HepG2 (cell line): ENCODE data around the gene LYZ. TPM values are rescaled to one million over a fixed set of nuclear protein-coding genes. Genes with fewer than 3 reads are reported as not detected.

ENCODE experiments used
- DPF2 ChIP-seq: sonication (generic); formaldehyde crosslinking; IDR thresholded peaks from 2 replicates; pipeline ENCODE4 v1.4.0; 2020; ENCODE audit warnings: mild to moderate bottlenecking, low read depth, missing genetic modification reagents, borderline replicate concordance
- FOSL2 ChIP-seq: sonication (generic); formaldehyde crosslinking; IDR thresholded peaks from 2 replicates; pipeline ENCODE4 v1.4.0; 2020; ENCODE audit warnings: missing genetic modification reagents
- GFI1 ChIP-seq: sonication (generic); formaldehyde crosslinking; IDR thresholded peaks from 2 replicates; pipeline ENCODE4 v1.5.0; 2020; ENCODE audit warnings: missing genetic modification reagents, mild to moderate bottlenecking, borderline replicate concordance
- KDM3A ChIP-seq: IDR thresholded peaks from 2 replicates; pipeline ENCODE4 v1.6.1; 2018; ENCODE audit warnings: low read depth, missing compliant biosample characterization
- POLR2AphosphoS2 ChIP-seq: IDR thresholded peaks from 2 replicates; pipeline ENCODE4 v1.6.1; 2011; ENCODE audit warnings: low read depth, low read length, improper control_type of control experiment
- RARG ChIP-seq: sonication (generic); formaldehyde crosslinking; IDR thresholded peaks from 2 replicates; pipeline ENCODE4 v1.4.0; 2020; ENCODE audit warnings: low read depth, mild to moderate bottlenecking, missing genetic modification reagents
- REXO4 ChIP-seq: sonication (generic); formaldehyde crosslinking; IDR thresholded peaks from 2 replicates; pipeline ENCODE4 v1.8.0; 2022; ENCODE audit warnings: missing genetic modification reagents, mild to moderate bottlenecking, borderline replicate concordance
- SAFB2 ChIP-seq: sonication (generic); formaldehyde crosslinking; IDR thresholded peaks from 2 replicates; pipeline ENCODE4 v1.5.1; 2020; ENCODE audit warnings: missing genetic modification reagents, low read depth, mild to moderate bottlenecking, borderline replicate concordance
- SALL1 ChIP-seq: sonication (generic); formaldehyde crosslinking; IDR thresholded peaks from 2 replicates; pipeline ENCODE4 v1.8.0; 2022; ENCODE audit warnings: mild to moderate bottlenecking, missing genetic modification reagents
- SRF ChIP-seq: IDR thresholded peaks from 2 replicates; pipeline ENCODE4 v1.6.1; 2011; ENCODE audit warnings: mild to moderate bottlenecking, low read depth, low read length, moderate library complexity
- TAF1 ChIP-seq: sonication (generic); formaldehyde crosslinking; IDR thresholded peaks from 2 replicates; pipeline ENCODE4 v1.4.0; 2020; ENCODE audit warnings: missing genetic modification reagents
- TRIM24 ChIP-seq: sonication (generic); formaldehyde crosslinking; IDR thresholded peaks from 2 replicates; pipeline ENCODE4 v1.8.0; 2022; ENCODE audit warnings: mild to moderate bottlenecking, missing genetic modification reagents
- ZNF367 ChIP-seq: sonication (generic); formaldehyde crosslinking; IDR thresholded peaks from 2 replicates; pipeline ENCODE4 v1.4.0; 2020; ENCODE audit warnings: missing genetic modification reagents, borderline replicate concordance
- polyA plus RNA-seq, 8 experiments: library from polyadenylated mRNA; depleted of rRNA in 3 of 8; stranded (reverse) in 7 of 8; unstranded in 1 of 8; fragments of >200 nt; fragmentation: Illumina TruSeq in 4 of 8; extraction: Trizol in 4 of 8; gene quantifications; 2 replicates each; pipeline versions ENCODE4 v1.2.1 to v1.2.3, GENCODE V29; 2011 to 2016; ENCODE audit warnings: low read depth in 4 of 8, missing spikeins in 1 of 8, mixed read lengths in 1 of 8; ENCODE audit not compliant: insufficient read depth in 1 of 8
- total RNA-seq, 5 experiments: library from RNA; depleted of rRNA; stranded (reverse); fragments of >200 nt; fragmentation: Illumina TruSeq; extraction: Trizol; gene quantifications; 2 replicates each; pipeline ENCODE4 v1.2.3, GENCODE V29; 2016; ENCODE audit warnings: low read depth in 1 of 5
- TF ChIP-seq, protein P1 (sequence below): sonication (generic); formaldehyde crosslinking; IDR thresholded peaks from 2 replicates; pipeline ENCODE4 v1.4.0; 2020; ENCODE audit warnings: mild to moderate bottlenecking, missing genetic modification reagents
- TF ChIP-seq, protein P2 (sequence below): IDR thresholded peaks from 2 replicates; pipeline ENCODE4 v1.6.1; 2016; ENCODE audit warnings: mild to moderate bottlenecking
- TF ChIP-seq, protein P3 (sequence below): sonication (generic); formaldehyde crosslinking; IDR thresholded peaks from 2 replicates; pipeline ENCODE4 v1.4.0; 2020; ENCODE audit warnings: missing genetic modification reagents
- TF ChIP-seq, protein P4 (sequence below): sonication (generic); formaldehyde crosslinking; IDR thresholded peaks from 2 replicates; pipeline ENCODE4 v1.8.0; 2022; ENCODE audit warnings: missing genetic modification reagents, mild to moderate bottlenecking, borderline replicate concordance
- TF ChIP-seq, protein P5 (sequence below): sonication (generic); formaldehyde crosslinking; IDR thresholded peaks from 2 replicates; pipeline ENCODE4 v1.5.0; 2020; ENCODE audit warnings: missing genetic modification reagents

The LYZ gene
- total and polyA plus RNA-seq, 2 of the 13 experiments (the other 11 are each of a cell fraction or from before 2014, with no cell fraction given) = 1,788 to 2,054 TPM

DNA sequence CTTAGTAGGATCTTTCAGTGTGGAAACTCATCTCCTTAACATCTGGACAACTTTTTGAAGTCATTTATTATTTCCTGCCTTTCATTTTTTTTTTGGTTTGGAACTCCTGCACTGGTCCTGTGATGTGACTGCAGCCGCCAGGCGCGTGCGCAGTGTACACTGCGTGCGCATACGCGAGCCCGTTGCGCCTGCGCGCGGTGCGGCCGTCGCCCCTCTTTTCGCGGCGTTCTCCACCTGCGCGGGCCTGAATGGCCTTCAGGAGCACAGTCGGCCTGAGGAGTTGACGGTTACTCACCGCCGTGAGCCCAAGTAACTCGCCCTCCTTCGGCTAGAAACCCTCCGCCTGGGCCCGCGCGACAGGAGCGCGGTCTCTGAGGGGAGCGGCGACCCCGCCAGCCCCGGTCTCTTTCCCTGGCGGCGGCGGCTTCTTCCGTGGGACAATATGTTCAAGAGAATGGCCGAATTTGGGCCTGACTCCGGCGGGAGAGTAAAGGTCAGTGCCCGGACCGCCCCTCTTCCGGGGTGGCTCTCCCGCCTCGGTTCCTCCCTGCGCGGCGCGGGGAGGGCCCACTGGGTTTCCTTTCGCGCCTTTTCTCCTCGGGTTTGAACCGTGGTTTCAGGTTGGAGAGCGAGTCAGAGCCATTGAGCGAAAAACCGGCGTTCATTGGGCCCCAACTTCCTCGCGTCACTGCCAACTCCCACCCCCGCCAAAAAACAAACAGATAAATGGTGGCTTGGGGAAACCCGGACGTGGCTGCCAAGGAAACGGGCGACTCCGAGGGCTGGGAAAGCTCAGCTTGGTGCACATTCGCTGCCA, 11.6 kb downstream of the LYZ start, which contains the start of gene YEATS4 (continued):
- TF ChIP-seq, protein P1, sequence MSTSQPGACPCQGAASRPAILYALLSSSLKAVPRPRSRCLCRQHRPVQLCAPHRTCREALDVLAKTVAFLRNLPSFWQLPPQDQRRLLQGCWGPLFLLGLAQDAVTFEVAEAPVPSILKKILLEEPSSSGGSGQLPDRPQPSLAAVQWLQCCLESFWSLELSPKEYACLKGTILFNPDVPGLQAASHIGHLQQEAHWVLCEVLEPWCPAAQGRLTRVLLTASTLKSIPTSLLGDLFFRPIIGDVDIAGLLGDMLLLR = no peak; the same call in 1 of the 2 replicates
- no peak for TF ChIP-seq DPF2 (CRISPR knock-in tag)
- peak; percentile 53; the same call in 1 of the 2 replicates for TF ChIP-seq GFI1 (CRISPR knock-in tag)
- TF ChIP-seq, protein P2, sequence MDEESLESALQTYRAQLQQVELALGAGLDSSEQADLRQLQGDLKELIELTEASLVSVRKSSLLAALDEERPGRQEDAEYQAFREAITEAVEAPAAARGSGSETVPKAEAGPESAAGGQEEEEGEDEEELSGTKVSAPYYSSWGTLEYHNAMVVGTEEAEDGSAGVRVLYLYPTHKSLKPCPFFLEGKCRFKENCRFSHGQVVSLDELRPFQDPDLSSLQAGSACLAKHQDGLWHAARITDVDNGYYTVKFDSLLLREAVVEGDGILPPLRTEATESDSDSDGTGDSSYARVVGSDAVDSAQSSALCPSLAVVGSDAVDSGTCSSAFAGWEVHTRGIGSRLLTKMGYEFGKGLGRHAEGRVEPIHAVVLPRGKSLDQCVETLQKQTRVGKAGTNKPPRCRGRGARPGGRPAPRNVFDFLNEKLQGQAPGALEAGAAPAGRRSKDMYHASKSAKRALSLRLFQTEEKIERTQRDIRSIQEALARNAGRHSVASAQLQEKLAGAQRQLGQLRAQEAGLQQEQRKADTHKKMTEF = peak; percentile 86
- TF ChIP-seq SRF = peak; percentile 81
- TF ChIP-seq KDM3A (CRISPR knock-in tag) = 0 out of 2 replicates have a peak, but pooled peaks have one; percentile 20
- TF ChIP-seq, protein P3, sequence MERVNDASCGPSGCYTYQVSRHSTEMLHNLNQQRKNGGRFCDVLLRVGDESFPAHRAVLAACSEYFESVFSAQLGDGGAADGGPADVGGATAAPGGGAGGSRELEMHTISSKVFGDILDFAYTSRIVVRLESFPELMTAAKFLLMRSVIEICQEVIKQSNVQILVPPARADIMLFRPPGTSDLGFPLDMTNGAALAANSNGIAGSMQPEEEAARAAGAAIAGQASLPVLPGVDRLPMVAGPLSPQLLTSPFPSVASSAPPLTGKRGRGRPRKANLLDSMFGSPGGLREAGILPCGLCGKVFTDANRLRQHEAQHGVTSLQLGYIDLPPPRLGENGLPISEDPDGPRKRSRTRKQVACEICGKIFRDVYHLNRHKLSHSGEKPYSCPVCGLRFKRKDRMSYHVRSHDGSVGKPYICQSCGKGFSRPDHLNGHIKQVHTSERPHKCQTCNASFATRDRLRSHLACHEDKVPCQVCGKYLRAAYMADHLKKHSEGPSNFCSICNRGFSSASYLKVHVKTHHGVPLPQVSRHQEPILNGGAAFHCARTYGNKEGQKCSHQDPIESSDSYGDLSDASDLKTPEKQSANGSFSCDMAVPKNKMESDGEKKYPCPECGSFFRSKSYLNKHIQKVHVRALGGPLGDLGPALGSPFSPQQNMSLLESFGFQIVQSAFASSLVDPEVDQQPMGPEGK = peak; percentile 96
- TF ChIP-seq FOSL2 (CRISPR knock-in tag) = no peak
- TF ChIP-seq POLR2AphosphoS2 = no peak
- TF ChIP-seq TRIM24 (CRISPR knock-in tag) = no peak
- TF ChIP-seq, protein P4, sequence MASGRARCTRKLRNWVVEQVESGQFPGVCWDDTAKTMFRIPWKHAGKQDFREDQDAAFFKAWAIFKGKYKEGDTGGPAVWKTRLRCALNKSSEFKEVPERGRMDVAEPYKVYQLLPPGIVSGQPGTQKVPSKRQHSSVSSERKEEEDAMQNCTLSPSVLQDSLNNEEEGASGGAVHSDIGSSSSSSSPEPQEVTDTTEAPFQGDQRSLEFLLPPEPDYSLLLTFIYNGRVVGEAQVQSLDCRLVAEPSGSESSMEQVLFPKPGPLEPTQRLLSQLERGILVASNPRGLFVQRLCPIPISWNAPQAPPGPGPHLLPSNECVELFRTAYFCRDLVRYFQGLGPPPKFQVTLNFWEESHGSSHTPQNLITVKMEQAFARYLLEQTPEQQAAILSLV (CRISPR knock-in tag) = peak; percentile 90
- peak; percentile 90 for TF ChIP-seq SALL1 (CRISPR knock-in tag)
- TF ChIP-seq SAFB2 (CRISPR knock-in tag) = peak; percentile 93; the same call in 1 of the 2 replicates
- peak; percentile 41 for TF ChIP-seq ZNF367 (CRISPR knock-in tag)
- no peak for TF ChIP-seq REXO4
- peak; percentile 84 for TF ChIP-seq TAF1 (CRISPR knock-in tag)
- TF ChIP-seq RARG = no peak
- TF ChIP-seq, protein P5, sequence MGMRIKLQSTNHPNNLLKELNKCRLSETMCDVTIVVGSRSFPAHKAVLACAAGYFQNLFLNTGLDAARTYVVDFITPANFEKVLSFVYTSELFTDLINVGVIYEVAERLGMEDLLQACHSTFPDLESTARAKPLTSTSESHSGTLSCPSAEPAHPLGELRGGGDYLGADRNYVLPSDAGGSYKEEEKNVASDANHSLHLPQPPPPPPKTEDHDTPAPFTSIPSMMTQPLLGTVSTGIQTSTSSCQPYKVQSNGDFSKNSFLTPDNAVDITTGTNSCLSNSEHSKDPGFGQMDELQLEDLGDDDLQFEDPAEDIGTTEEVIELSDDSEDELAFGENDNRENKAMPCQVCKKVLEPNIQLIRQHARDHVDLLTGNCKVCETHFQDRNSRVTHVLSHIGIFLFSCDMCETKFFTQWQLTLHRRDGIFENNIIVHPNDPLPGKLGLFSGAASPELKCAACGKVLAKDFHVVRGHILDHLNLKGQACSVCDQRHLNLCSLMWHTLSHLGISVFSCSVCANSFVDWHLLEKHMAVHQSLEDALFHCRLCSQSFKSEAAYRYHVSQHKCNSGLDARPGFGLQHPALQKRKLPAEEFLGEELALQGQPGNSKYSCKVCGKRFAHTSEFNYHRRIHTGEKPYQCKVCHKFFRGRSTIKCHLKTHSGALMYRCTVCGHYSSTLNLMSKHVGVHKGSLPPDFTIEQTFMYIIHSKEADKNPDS (CRISPR knock-in tag) = peak; percentile 58; the same call in 1 of the 2 replicates
